Adrenal gland (tissue), 12 donors: ENCODE data around the gene ZDHHC14. TPM values are rescaled to one million over a fixed set of nuclear protein-coding genes. Genes with fewer than 3 reads are reported as not detected.

Source experiments
- DNase-seq, 7 donors: peaks; one replicate each; pipeline ENCODE4 v3.0.0-alpha.2; 2019 to 2020
- H3K27ac ChIP-seq, 5 donors: fragments of 200-600 bp; sonication (generic) in 4 of 5; 1 replicate in 3 of 5; 2 replicates in 2 of 5; pipeline versions ENCODE4 v1.5.1 to v1.8.0; 2016 to 2020; ENCODE audit warnings: mild to moderate bottlenecking in 1 of 5
- H3K27me3 ChIP-seq: fragments of 200-600 bp; 2 replicates; pipeline ENCODE4 v1.8.0; 2021
- H3K36me3 ChIP-seq, 2 donors: fragments of 200-600 bp; replicated peaks in 1 of 2; 1 replicate in 1 of 2; 2 replicates in 1 of 2; pipeline versions ENCODE4 v1.5.1 to v1.8.0; 2018 to 2022
- H3K4me1 ChIP-seq, 2 donors: fragments of 200-600 bp; replicated peaks in 1 of 2; 1 replicate in 1 of 2; 2 replicates in 1 of 2; pipeline versions ENCODE4 v1.5.1 to v1.8.0; 2018 to 2021
- H3K4me3 ChIP-seq, 4 donors: fragments of 200-600 bp; sonication (generic) in 3 of 4; one replicate each; pipeline ENCODE4 v1.5.1; 2016 to 2018
- H3K9me3 ChIP-seq, 3 donors: fragments of 200-600 bp; sonication (generic) in 1 of 3; replicated peaks in 1 of 3; 1 replicate in 2 of 3; 2 replicates in 1 of 3; pipeline versions ENCODE4 v1.5.1 to v1.8.0; 2016 to 2021
- CTCF ChIP-seq, 6 experiments: fragments of 450-650 bp in 4 of 6; fragments of 200-600 bp in 2 of 6; sonication (generic) in 1 of 6; IDR thresholded peaks; 1 replicate in 5 of 6; 2 replicates in 1 of 6; pipeline versions ENCODE4 v1.5.1 to v1.8.0; 2016 to 2021; ENCODE audit warnings: antibody characterized with exemption in 6 of 6, mild to moderate bottlenecking in 2 of 6, moderate library complexity in 1 of 6
- POLR2A ChIP-seq, 2 donors: fragments of 450-650 bp; IDR thresholded peaks; one replicate each; pipeline ENCODE4 v1.6.1; 2017; ENCODE audit warnings: antibody characterized with exemption in 2 of 2, mild to moderate bottlenecking in 2 of 2, moderate library complexity in 1 of 2
- WGBS, 4 donors: extraction: QIAGEN DNeasy Blood & Tissue Kit in 2 of 4; methylation state at CpG; one replicate each; pipeline versions ENCODE4 v1.1.5 to v1.1.7; 2013 to 2017; 5-methylcytosine and 5-hydroxymethylcytosine counted together
- intact Hi-C, 2 donors: fragments of 100-400 bp; cut with DNase I; formaldehyde crosslinking; loops; one replicate each; pipeline versions ENCODE4 v1.14.1 to v1.15.0; 2022 to 2023
- polyA plus RNA-seq, 3 donors: library from polyadenylated mRNA; stranded (reverse); fragments of 200-250 nt in 2 of 3; fragments of 350-450 nt in 1 of 3; fragmentation: Illumina TruSeq in 1 of 3; extraction: RNeasy Lipid Tissue Mini Kit (QIAGEN cat#74804) in 1 of 3; gene quantifications; one replicate each; pipeline ENCODE4 v1.2.3, GENCODE V29; 2013 to 2014
- total RNA-seq, 9 donors: library from RNA; depleted of rRNA in 4 of 9; stranded (reverse); fragments of >200 nt in 4 of 9; fragments of 120-200 nt in 1 of 9; fragmentation: NEBNext Ultra II Directional in 1 of 9; extraction: Animal tissue kit (Norgen Biotek cat#: 25700) in 1 of 9; gene quantifications; one replicate each; pipeline versions ENCODE4 v1.1.0 to v1.2.4, GENCODE V29; 2013 to 2023
- donor health status: healthy with polysubstance abuse.
- donor health status: Bipolar disorder and iron deficiency.
- donor health status: DM: yes; HTN: yes; CAD: no.
- donor health status: DM: no; HTN: no; CAD: no.
- donor health status: DM: no; HTN: no; CAD: no.
- donor health status: DM: yes; HTN: yes; CAD: no.

Gene ZDHHC14
- total and polyA plus RNA-seq, 12 donors, result 3.8 to 14.3 (median 8.8) TPM

- no peak overlapping the region for H3K27ac ChIP-seq
- H3K4me3 ChIP-seq, result no peak overlapping the region
- TF ChIP-seq POLR2A (IDR thresholded peaks at IDR 0.05) (no peak), CTCF (IDR thresholded peaks at IDR 0.05) (no peak)
- intact Hi-C loops, result no loop called here
- WGBS, 4 donors, result 85 to 94% (median 90%) methylated on average over 18 to 21 of the region's 21 CpGs
- no peaks in the 10 kb centered on the region for H3K27me3 ChIP-seq
- H3K36me3 ChIP-seq, result no peaks in the 10 kb centered on the region
- H3K9me3 ChIP-seq, result no peaks in the 10 kb centered on the region
- no peaks in the 10 kb centered on the region for H3K4me1 ChIP-seq
- no peak for DNase-seq
Measured at GRCh38 chr6:157518397-157519250, 137.6 kb downstream of the ZDHHC14 start.

GRCh38 chr6:157519255-157520116 lies 138.5 kb downstream of the ZDHHC14 start:
- Histone ChIP-seq H3K9me3 (no peaks in the 10 kb centered on the region), H3K36me3 (no peaks in the 10 kb centered on the region), H3K27ac (no peak overlapping the region), H3K4me1 (no peaks in the 10 kb centered on the region), H3K27me3 (no peaks in the 10 kb centered on the region), H3K4me3 (no peak overlapping the region)
- intact Hi-C loops, result no loop called here
- no peak for TF ChIP-seq CTCF (IDR thresholded peaks at IDR 0.05)
- TF ChIP-seq POLR2A (IDR thresholded peaks at IDR 0.05), result no peak
- 84 to 88% (median 85%) methylated on average over 15 of the region's 15 CpGs for WGBS, 4 donors
- no peak for DNase-seq

GRCh38 chr6:157520117-157520406 lies 139.1 kb downstream of the ZDHHC14 start:
- Histone ChIP-seq H3K4me3 (no peak overlapping the region), H3K9me3 (no peaks in the 10 kb centered on the region), H3K27ac (no peak overlapping the region), H3K4me1 (no peaks in the 10 kb centered on the region), H3K27me3 (no peaks in the 10 kb centered on the region), H3K36me3 (no peaks in the 10 kb centered on the region)
- TF ChIP-seq POLR2A (IDR thresholded peaks at IDR 0.05), result no peak
- no peak for TF ChIP-seq CTCF (IDR thresholded peaks at IDR 0.05)
- no peak for DNase-seq
- WGBS, 4 donors, result 89 to 100% (median 98%) methylated on average over 2 of the region's 2 CpGs
- intact Hi-C loops, result no loop called here

- no peaks in the 10 kb centered on the region for H3K27me3 ChIP-seq
- no peak overlapping the region for H3K27ac ChIP-seq
- 76 to 82% (median 80%) methylated on average over 6 of the region's 6 CpGs for WGBS, 4 donors
- H3K4me3 ChIP-seq, result no peak overlapping the region
- intact Hi-C loops, result no loop called here
- no peaks in the 10 kb centered on the region for H3K9me3 ChIP-seq
- H3K36me3 ChIP-seq, result no peaks in the 10 kb centered on the region
- DNase-seq, result peak in 1 of 7 donors; percentile 17
- H3K4me1 ChIP-seq, result no peaks in the 10 kb centered on the region
- TF ChIP-seq CTCF (IDR thresholded peaks at IDR 0.05), result no peak
- no peak for TF ChIP-seq POLR2A (IDR thresholded peaks at IDR 0.05)
Measured at GRCh38 chr6:157520596-157521361, 139.8 kb downstream of the ZDHHC14 start.
